ENCODE data around the gene TGM5. TPM values are rescaled to one million over a fixed set of nuclear protein-coding genes. Genes with fewer than 3 reads are reported as not detected.
"Not testable (repeated sequence)": the region's sequence is repeated elsewhere in the genome, so short reads cannot be mapped to it uniquely, and the experiment has no call there.

Gene TGM5, protein sequence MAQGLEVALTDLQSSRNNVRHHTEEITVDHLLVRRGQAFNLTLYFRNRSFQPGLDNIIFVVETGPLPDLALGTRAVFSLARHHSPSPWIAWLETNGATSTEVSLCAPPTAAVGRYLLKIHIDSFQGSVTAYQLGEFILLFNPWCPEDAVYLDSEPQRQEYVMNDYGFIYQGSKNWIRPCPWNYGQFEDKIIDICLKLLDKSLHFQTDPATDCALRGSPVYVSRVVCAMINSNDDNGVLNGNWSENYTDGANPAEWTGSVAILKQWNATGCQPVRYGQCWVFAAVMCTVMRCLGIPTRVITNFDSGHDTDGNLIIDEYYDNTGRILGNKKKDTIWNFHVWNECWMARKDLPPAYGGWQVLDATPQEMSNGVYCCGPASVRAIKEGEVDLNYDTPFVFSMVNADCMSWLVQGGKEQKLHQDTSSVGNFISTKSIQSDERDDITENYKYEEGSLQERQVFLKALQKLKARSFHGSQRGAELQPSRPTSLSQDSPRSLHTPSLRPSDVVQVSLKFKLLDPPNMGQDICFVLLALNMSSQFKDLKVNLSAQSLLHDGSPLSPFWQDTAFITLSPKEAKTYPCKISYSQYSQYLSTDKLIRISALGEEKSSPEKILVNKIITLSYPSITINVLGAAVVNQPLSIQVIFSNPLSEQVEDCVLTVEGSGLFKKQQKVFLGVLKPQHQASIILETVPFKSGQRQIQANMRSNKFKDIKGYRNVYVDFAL
- not detected for total RNA-seq
- total RNA-seq: 0 reads per million in 2 donors

DNA sequence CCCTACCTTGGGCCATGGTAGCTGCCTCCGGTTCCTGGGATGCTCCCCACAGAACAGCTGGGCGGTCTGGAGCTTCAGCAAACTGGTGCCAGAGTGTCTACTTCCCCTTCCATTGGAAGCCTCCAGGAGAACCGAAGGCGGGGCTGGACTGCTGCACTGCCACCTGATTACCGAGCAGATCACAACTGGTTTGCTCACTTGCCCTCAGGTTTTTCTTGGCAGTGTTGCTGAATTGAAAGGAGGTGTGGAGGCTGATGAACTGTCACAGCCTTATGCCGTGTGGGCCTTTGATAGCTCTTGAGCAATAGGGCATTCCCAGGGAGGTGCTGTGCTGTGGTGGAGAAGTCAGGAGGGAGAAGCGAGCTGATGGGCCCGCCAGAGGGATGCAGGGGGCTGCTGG lies at the start of gene TGM5:
TGM5 (minus strand) TSS at position 95 of the 400 bp plus-strand sequence; CDS start at position 16, 79 bp downstream.
- DNase-seq (no peak), ATAC-seq (no peak)
- H3K27ac Mint-ChIP-seq: no peak within 1 kb of the TSS
- H3K4me3 Mint-ChIP-seq: no peak within 1 kb of the TSS
- peaks cover 4% of the 10 kb centered on the region for H3K4me1 Mint-ChIP-seq
- no peaks in the 10 kb centered on the region for H3K9me3 ChIP-seq (ENCODE audit: control insufficient read depth, low read length, poor library complexity, severe bottlenecking)
- peaks cover 6% of the 10 kb centered on the region for H3K36me3 Mint-ChIP-seq (ENCODE audit: low read depth)
- H3K27me3 Mint-ChIP-seq: peaks cover 53% of the 10 kb centered on the region

DNA sequence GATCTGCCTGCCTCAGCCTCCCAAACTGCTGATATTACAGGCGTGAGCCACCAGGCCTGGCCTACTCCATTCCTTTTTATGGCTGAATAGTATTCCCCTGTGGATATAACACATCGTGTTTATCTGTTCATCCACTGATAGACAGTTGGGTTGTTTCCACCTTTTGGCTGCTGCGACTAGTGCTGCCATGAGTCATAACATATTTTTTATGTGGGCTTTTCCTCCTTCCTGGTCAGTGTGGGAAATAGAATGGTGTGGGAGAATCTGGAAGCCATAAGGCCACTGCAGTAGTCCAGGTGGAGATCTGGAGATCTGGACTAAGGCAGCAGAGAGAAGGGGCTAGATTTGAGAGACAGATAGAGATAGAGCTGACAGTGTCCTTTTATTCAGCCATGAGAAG lies 47.4 kb upstream of the TGM5 start:
- no peak for ATAC-seq
- no peaks in the 10 kb centered on the region for H3K9me3 ChIP-seq (ENCODE audit: control insufficient read depth, low read length, poor library complexity, severe bottlenecking)
- no peaks in the 10 kb centered on the region for H3K4me1 Mint-ChIP-seq
- no peak overlapping the region for H3K4me3 Mint-ChIP-seq
- peaks cover 81% of the 10 kb centered on the region for H3K27me3 Mint-ChIP-seq
- DNase-seq: no peak
- no peak overlapping the region for H3K27ac Mint-ChIP-seq
- H3K36me3 Mint-ChIP-seq (ENCODE audit: low read depth): no peaks in the 10 kb centered on the region

DNA sequence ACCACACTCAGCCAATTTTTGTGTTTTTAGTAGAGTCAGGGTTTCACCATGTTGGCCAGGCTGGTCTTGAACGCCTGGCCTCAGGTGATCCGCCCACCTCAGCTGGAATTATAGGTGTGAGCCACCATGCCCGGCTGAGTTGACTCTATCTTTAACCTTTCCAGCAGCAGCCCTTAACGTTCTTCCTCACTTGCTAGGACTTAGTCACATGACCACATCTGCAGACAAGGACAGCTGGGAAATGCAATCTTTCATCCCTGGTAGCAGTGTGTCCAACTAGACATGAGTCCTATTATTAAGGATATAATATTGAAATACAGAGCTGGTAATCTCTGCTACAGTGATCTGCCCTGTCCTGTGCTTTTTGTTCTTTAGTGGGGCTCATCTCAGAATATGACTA lies 45.6 kb upstream of the TGM5 start:
- H3K4me1 Mint-ChIP-seq: peaks cover 3% of the 10 kb centered on the region
- peaks cover 81% of the 10 kb centered on the region for H3K27me3 Mint-ChIP-seq
- H3K36me3 Mint-ChIP-seq (ENCODE audit: low read depth): peaks cover 7% of the 10 kb centered on the region

GRCh38 chr15:43302205-43302817 lies 35.6 kb upstream of the TGM5 start, which contains the start of gene TGM7:
TGM7 (minus strand) TSS chr15:43302255.
- Mint-ChIP-seq H3K36me3 (ENCODE audit: low read depth) (peaks cover 6% of the 10 kb centered on the region), H3K27ac (no peak within 1 kb of the TSS), H3K4me1 (peaks cover 4% of the 10 kb centered on the region), H3K4me3 (no peak within 1 kb of the TSS), H3K27me3 (peaks cover 68% of the 10 kb centered on the region)
- ATAC-seq (no peak), DNase-seq (no peak)
- no peaks in the 10 kb centered on the region for H3K9me3 ChIP-seq (ENCODE audit: control insufficient read depth, low read length, poor library complexity, severe bottlenecking)

More for the DNA sequence above, 45.6 kb upstream of the TGM5 start:
- DNase-seq (no peak), ATAC-seq (no peak)
- no peak overlapping the region for H3K4me3 Mint-ChIP-seq
- H3K9me3 ChIP-seq (ENCODE audit: control insufficient read depth, low read length, poor library complexity, severe bottlenecking): no peaks in the 10 kb centered on the region
- no peak overlapping the region for H3K27ac Mint-ChIP-seq

GRCh38 chr15:43299884-43300283 lies 33.2 kb upstream of the TGM5 start:
- H3K27ac Mint-ChIP-seq: no peak overlapping the region
- ATAC-seq: no peak
- no peak for DNase-seq
- no peaks in the 10 kb centered on the region for H3K9me3 ChIP-seq (ENCODE audit: control insufficient read depth, low read length, poor library complexity, severe bottlenecking)
- H3K36me3 Mint-ChIP-seq (ENCODE audit: low read depth): peaks cover 4% of the 10 kb centered on the region
- no peak overlapping the region for H3K4me3 Mint-ChIP-seq
- H3K27me3 Mint-ChIP-seq: peaks cover 66% of the 10 kb centered on the region
- peaks cover 4% of the 10 kb centered on the region for H3K4me1 Mint-ChIP-seq

GRCh38 chr15:43299411-43299810 lies 32.7 kb upstream of the TGM5 start:
- Mint-ChIP-seq H3K27me3 (peaks cover 68% of the 10 kb centered on the region), H3K4me3 (no peak overlapping the region), H3K27ac (no peak overlapping the region), H3K4me1 (peaks cover 4% of the 10 kb centered on the region), H3K36me3 (ENCODE audit: low read depth) (peaks cover 4% of the 10 kb centered on the region)
- no peaks in the 10 kb centered on the region for H3K9me3 ChIP-seq (ENCODE audit: control insufficient read depth, low read length, poor library complexity, severe bottlenecking)
- no peak for DNase-seq
- ATAC-seq: no peak

GRCh38 chr15:43294091-43294706 lies 27.5 kb upstream of the TGM5 start:
- H3K4me1 Mint-ChIP-seq: no peaks in the 10 kb centered on the region
- peaks cover 65% of the 10 kb centered on the region for H3K27me3 Mint-ChIP-seq
- no peak overlapping the region for H3K4me3 Mint-ChIP-seq
- H3K9me3 ChIP-seq (ENCODE audit: control insufficient read depth, low read length, poor library complexity, severe bottlenecking): no peaks in the 10 kb centered on the region
- no peak for DNase-seq
- no peaks in the 10 kb centered on the region for H3K36me3 Mint-ChIP-seq (ENCODE audit: low read depth)
- H3K27ac Mint-ChIP-seq: no peak overlapping the region
- ATAC-seq: no peak

DNA sequence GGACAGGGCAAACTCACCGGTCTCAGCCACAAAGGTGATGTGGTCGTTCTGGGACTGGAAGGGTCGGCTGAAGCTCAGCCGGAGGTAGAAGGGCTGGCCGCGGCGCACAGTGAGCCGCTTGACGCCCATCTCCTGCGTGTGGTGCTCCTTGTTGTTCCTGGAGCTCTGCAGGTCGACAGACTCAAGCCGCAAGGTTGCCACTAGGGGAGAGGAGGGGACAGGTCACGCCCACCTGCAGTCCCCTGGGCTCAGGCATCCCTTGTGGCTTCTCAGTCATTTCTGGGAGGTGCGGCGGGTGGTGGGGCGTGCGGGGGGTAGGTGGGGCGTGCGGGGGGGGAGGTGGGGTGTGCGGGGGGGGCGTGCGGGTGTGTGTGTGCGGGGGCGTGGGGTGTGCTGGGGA lies 26.7 kb upstream of the TGM5 start:
- Mint-ChIP-seq H3K27ac (no peak overlapping the region), H3K36me3 (ENCODE audit: low read depth) (no peaks in the 10 kb centered on the region), H3K27me3 (peaks cover 62% of the 10 kb centered on the region), H3K4me3 (peak overlapping the region; percentile 21), H3K4me1 (no peaks in the 10 kb centered on the region)
- H3K9me3 ChIP-seq (ENCODE audit: control insufficient read depth, low read length, poor library complexity, severe bottlenecking): no peaks in the 10 kb centered on the region
- ATAC-seq (no peak), DNase-seq (no peak)

DNA sequence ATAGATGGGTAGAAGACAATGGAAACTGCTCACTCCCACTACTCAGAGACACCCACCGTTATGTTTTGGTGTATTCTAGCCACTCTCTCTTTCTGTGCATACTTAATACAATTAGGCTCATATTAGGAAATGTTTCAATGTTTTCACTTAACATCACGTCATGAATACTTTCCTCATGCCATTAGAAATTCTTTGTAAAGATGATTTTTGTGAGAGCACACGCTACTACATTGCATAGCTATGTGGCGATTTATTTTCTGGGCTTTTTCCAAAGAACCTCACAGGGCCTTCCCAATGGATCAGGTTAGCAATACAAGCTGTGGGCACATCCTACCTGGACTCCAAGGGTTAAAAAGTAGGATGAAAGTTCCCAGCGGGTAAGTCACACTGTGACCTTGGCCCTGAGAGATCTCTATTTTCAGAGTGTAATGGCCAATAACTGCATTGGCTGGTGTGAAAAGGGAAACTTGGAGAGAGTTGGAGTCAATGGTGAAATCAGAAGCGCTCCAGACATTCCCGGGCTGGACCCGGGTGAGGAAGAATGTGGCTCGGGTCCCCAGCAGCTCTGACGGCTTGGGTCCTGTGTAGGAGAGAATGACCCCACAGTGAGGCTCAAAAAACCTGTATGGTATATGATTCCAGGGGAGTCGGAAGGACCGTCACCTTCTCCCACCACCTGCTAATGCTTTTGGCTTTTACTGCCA lies 25.8 kb upstream of the TGM5 start:
- no peaks in the 10 kb centered on the region for H3K4me1 Mint-ChIP-seq
- H3K4me3 Mint-ChIP-seq: no peak overlapping the region
- no peaks in the 10 kb centered on the region for H3K9me3 ChIP-seq (ENCODE audit: control insufficient read depth, low read length, poor library complexity, severe bottlenecking)
- ATAC-seq (no peak), DNase-seq (no peak)
- no peaks in the 10 kb centered on the region for H3K36me3 Mint-ChIP-seq (ENCODE audit: low read depth)
- no peak overlapping the region for H3K27ac Mint-ChIP-seq
- peaks cover 62% of the 10 kb centered on the region for H3K27me3 Mint-ChIP-seq

DNA sequence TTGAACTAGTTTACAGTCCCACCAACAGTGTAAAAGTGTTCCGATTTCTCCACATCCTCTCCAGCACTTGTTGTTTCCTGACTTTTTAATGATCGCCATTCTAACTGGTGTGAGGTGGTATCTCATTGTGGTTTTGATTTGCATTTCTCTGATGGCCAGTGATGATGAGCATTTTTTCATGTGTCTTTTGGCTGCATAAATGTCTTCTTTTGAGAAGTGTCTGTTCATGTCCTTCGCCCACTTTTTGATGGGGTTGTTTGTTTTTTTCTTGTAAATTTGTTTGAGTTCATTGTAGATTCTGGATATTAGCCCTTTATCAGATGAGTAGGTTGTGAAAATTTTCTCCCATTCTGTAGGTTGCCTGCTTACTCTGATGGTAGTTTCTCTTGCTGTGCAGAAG lies 22.9 kb upstream of the TGM5 start:
- not testable (repeated sequence) for ATAC-seq; H3K9me3 ChIP-seq (ENCODE audit: control insufficient read depth, low read length, poor library complexity, severe bottlenecking); DNase-seq; H3K27ac Mint-ChIP-seq; H3K4me3 Mint-ChIP-seq; H3K36me3 Mint-ChIP-seq (ENCODE audit: low read depth); H3K4me1 Mint-ChIP-seq
- peaks cover 58% of the 10 kb centered on the region for H3K27me3 Mint-ChIP-seq

DNA sequence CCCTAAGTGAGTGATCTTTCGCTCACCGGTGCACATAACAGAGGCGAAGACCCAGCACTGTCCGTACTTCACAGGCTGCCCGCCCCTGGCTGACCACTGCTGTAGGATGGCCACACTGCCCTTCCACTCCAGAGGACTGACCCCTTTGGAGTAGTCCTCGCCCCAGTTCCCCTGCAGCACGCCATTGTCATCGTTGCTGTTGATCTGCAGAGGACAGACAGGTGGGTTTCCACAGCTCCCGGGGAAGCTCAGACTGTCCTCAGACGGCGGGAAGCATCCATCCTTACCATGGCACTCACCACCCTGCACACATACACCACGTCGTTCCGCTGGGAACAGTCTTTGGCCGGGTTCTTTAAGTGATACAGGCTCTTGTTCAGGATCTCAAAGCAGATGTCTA lies 20.5 kb upstream of the TGM5 start:
- H3K4me1 Mint-ChIP-seq: peaks cover 10% of the 10 kb centered on the region
- H3K36me3 Mint-ChIP-seq (ENCODE audit: low read depth): no peaks in the 10 kb centered on the region
- H3K27ac Mint-ChIP-seq: no peak overlapping the region
- H3K4me3 Mint-ChIP-seq: no peak overlapping the region
- peaks cover 48% of the 10 kb centered on the region for H3K27me3 Mint-ChIP-seq
- H3K9me3 ChIP-seq (ENCODE audit: control insufficient read depth, low read length, poor library complexity, severe bottlenecking): no peaks in the 10 kb centered on the region
- no peak for DNase-seq
- no peak for ATAC-seq

- Mint-ChIP-seq H3K36me3 (ENCODE audit: low read depth) (no peaks in the 10 kb centered on the region), H3K27ac (peak overlapping the region; percentile 70), H3K27me3 (peaks cover 37% of the 10 kb centered on the region), H3K4me1 (peaks cover 10% of the 10 kb centered on the region), H3K4me3 (no peak overlapping the region)
- ATAC-seq (no peak), DNase-seq (no peak)
- H3K9me3 ChIP-seq (ENCODE audit: control insufficient read depth, low read length, poor library complexity, severe bottlenecking): no peaks in the 10 kb centered on the region
These were observed 19.3 kb upstream of the TGM5 start for GRCh38 chr15:43286074-43286473.

All from T-helper 17 cell (primary cell).